ENCODE results near the gene WFDC10B. TPM values are rescaled to one million over a fixed set of nuclear protein-coding genes. Genes with fewer than 3 reads are reported as not detected.

Gene WFDC10B
- total and polyA plus RNA-seq, 10 of the 15 experiments (the other 5 are each of a cell fraction or from before 2014, with no cell fraction given) = not detected

DNA sequence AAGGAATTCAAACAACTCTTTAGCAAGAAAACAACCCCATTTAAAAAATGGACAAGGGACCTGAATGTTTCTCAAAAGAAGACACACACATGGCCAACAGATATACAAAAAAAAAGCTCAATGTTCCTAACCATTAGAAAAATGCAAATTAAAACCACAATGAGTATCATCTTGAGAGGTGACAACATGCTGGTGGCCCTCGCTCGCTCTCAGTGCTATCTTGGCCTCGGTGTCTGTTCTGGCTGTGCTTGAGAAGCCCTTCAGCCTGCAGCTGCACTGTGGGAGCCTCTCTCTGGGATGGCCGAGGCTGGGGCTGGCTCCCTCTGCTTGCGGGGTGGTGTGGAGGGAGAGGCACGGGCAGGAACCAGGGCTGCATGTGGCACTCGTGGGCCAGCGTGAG, 30.7 kb upstream of the WFDC10B start:
- Histone ChIP-seq H3K9ac (ENCODE audit: control insufficient read depth, insufficient read depth, low read length) (no peak overlapping the region), H3K27ac (ENCODE audit: control insufficient read depth, insufficient read depth) (no peak overlapping the region), H3K4me2 (ENCODE audit: control insufficient read depth, insufficient read depth) (no peak overlapping the region), H3K36me3 (ENCODE audit: control insufficient read depth in 2 of 2, insufficient read depth in 2 of 2, low read length in 1 of 2) (no peaks in the 10 kb centered on the region), H3K4me1 (ENCODE audit: control insufficient read depth, insufficient read depth, low read length) (no peaks in the 10 kb centered on the region), H3K4me3 (no peak overlapping the region), H3K27me3 (replicated peaks in 1 of 2; ENCODE audit: control insufficient read depth in 2 of 2, insufficient read depth in 2 of 2, low read length in 1 of 2) (no peaks in the 10 kb centered on the region), H4K20me1 (ENCODE audit: control insufficient read depth, insufficient read depth) (no peaks in the 10 kb centered on the region), H3K9me3 (replicated peaks; ENCODE audit: control insufficient read depth, insufficient read depth, low read length) (peaks cover 2% of the 10 kb centered on the region; the same call in 1 of the 3 replicates), H3K79me2 (ENCODE audit: control insufficient read depth, insufficient read depth, low read length) (no peaks in the 10 kb centered on the region), H2AFZ (ENCODE audit: control insufficient read depth, low read depth, low read length) (no peak overlapping the region)
- SMC1A ChIA-PET (ENCODE audit: uncharacterized antibody, unreplicated experiment) = no interaction called here
- ATAC-seq (peak; percentile 26; the same call in 2 of the 3 replicates), FAIRE-seq (no peak), DNase-seq (ENCODE audit: low read depth, low spot score) (no peak)
- TF ChIP-seq, protein P1, sequence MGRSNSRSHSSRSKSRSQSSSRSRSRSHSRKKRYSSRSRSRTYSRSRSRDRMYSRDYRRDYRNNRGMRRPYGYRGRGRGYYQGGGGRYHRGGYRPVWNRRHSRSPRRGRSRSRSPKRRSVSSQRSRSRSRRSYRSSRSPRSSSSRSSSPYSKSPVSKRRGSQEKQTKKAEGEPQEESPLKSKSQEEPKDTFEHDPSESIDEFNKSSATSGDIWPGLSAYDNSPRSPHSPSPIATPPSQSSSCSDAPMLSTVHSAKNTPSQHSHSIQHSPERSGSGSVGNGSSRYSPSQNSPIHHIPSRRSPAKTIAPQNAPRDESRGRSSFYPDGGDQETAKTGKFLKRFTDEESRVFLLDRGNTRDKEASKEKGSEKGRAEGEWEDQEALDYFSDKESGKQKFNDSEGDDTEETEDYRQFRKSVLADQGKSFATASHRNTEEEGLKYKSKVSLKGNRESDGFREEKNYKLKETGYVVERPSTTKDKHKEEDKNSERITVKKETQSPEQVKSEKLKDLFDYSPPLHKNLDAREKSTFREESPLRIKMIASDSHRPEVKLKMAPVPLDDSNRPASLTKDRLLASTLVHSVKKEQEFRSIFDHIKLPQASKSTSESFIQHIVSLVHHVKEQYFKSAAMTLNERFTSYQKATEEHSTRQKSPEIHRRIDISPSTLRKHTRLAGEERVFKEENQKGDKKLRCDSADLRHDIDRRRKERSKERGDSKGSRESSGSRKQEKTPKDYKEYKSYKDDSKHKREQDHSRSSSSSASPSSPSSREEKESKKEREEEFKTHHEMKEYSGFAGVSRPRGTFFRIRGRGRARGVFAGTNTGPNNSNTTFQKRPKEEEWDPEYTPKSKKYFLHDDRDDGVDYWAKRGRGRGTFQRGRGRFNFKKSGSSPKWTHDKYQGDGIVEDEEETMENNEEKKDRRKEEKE (IDR thresholded peaks at IDR 0.05) = no peak
- no peak for TF ChIP-seq TCF7 (IDR thresholded peaks at IDR 0.05; ENCODE audit: borderline replicate concordance)
- TF ChIP-seq SREBF2 (IDR thresholded peaks at IDR 0.05; ENCODE audit: low read length) = no peak
- TF ChIP-seq, protein P2, sequence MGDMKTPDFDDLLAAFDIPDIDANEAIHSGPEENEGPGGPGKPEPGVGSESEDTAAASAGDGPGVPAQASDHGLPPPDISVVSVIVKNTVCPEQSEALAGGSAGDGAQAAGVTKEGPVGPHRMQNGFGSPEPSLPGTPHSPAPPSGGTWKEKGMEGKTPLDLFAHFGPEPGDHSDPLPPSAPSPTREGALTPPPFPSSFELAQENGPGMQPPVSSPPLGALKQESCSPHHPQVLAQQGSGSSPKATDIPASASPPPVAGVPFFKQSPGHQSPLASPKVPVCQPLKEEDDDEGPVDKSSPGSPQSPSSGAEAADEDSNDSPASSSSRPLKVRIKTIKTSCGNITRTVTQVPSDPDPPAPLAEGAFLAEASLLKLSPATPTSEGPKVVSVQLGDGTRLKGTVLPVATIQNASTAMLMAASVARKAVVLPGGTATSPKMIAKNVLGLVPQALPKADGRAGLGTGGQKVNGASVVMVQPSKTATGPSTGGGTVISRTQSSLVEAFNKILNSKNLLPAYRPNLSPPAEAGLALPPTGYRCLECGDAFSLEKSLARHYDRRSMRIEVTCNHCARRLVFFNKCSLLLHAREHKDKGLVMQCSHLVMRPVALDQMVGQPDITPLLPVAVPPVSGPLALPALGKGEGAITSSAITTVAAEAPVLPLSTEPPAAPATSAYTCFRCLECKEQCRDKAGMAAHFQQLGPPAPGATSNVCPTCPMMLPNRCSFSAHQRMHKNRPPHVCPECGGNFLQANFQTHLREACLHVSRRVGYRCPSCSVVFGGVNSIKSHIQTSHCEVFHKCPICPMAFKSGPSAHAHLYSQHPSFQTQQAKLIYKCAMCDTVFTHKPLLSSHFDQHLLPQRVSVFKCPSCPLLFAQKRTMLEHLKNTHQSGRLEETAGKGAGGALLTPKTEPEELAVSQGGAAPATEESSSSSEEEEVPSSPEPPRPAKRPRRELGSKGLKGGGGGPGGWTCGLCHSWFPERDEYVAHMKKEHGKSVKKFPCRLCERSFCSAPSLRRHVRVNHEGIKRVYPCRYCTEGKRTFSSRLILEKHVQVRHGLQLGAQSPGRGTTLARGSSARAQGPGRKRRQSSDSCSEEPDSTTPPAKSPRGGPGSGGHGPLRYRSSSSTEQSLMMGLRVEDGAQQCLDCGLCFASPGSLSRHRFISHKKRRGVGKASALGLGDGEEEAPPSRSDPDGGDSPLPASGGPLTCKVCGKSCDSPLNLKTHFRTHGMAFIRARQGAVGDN (IDR thresholded peaks at IDR 0.05) = no peak
- RAD21 ChIA-PET (ENCODE audit: unreplicated experiment) = no interaction called here
- POLR2A ChIA-PET = no interaction called here
- BruUV-seq (replicated peaks) = no TSS peak
- in situ Hi-C loops (cut with MboI) (no loop called here), intact Hi-C loops (cut with micrococcal nuclease; ENCODE audit: unreplicated experiment) (no loop called here)
- WGBS (ENCODE audit: insufficient coverage, insufficient replicate concordance, low lambda C conversion rate, missing lambda C conversion rate) = 40% methylated on average over 8 of the region's 8 CpGs
- CTCF ChIA-PET = interaction anchor here (0.9 kb wide), 1 partner anchor 35 kb away, joined by 3 read pairs; no protein-coding TSS in a partner anchor

Data from GM12878 (cell line).